Measurements from ENCODE around the gene NXF3.
"Not testable (repeated sequence)": the region's sequence is repeated elsewhere in the genome, so short reads cannot be mapped to it uniquely, and the experiment has no call there.

NXF3 gene

GRCh38 chrX:103092942-103093341, at the start of gene NXF3:
NXF3 (minus strand) TSS chrX:103093143; CDS start chrX:103093023, 120 bp downstream.
- no peak for DNase-seq (ENCODE audit: low read depth)

- not testable (repeated sequence) for DNase-seq (ENCODE audit: low read depth)
Observed at GRCh38 chrX:103136528-103136927, 43.6 kb upstream of the NXF3 start.

GRCh38 chrX:103124284-103124683, 31.3 kb upstream of the NXF3 start:
- no peak for DNase-seq (ENCODE audit: low read depth)

- DNase-seq (ENCODE audit: low read depth) = no peak
Observed at GRCh38 chrX:103120748-103121147, 27.8 kb upstream of the NXF3 start.

- DNase-seq (ENCODE audit: low read depth) = not testable (repeated sequence)
Observed at GRCh38 chrX:103116970-103117369, 24.0 kb upstream of the NXF3 start.

GRCh38 chrX:103109497-103109896, 16.6 kb upstream of the NXF3 start:
- not testable (repeated sequence) for DNase-seq (ENCODE audit: low read depth)

GRCh38 chrX:103107836-103108235, 14.9 kb upstream of the NXF3 start:
- peak; percentile 6 for DNase-seq (ENCODE audit: low read depth)

- DNase-seq (ENCODE audit: low read depth) = not testable (repeated sequence)
Observed at GRCh38 chrX:103107227-103107737, 14.3 kb upstream of the NXF3 start.

- not testable (repeated sequence) for DNase-seq (ENCODE audit: low read depth)
Observed at GRCh38 chrX:103104370-103104769, 11.4 kb upstream of the NXF3 start.

- DNase-seq (ENCODE audit: low read depth) = not testable (repeated sequence)
Observed at GRCh38 chrX:103103866-103104265, 10.9 kb upstream of the NXF3 start.

GRCh38 chrX:103101299-103102042, 8.5 kb upstream of the NXF3 start:
- DNase-seq (ENCODE audit: low read depth) = no peak

GRCh38 chrX:103100484-103100883, 7.5 kb upstream of the NXF3 start:
- DNase-seq (ENCODE audit: low read depth) = no peak

GRCh38 chrX:103099691-103100090, 6.7 kb upstream of the NXF3 start:
- DNase-seq (ENCODE audit: low read depth) = no peak

GRCh38 chrX:103098488-103098887, 5.5 kb upstream of the NXF3 start:
- DNase-seq (ENCODE audit: low read depth) = no peak

- no peak for DNase-seq (ENCODE audit: low read depth)
Observed at GRCh38 chrX:103081051-103081450, 11.9 kb downstream of the NXF3 start.

GRCh38 chrX:103073467-103073866, 19.5 kb downstream of the NXF3 start:
- DNase-seq (ENCODE audit: low read depth) = no peak

GRCh38 chrX:103066606-103067005, 26.3 kb downstream of the NXF3 start:
- no peak for DNase-seq (ENCODE audit: low read depth)

- DNase-seq (ENCODE audit: low read depth) = no peak
Observed at GRCh38 chrX:103063918-103064434, 29.0 kb downstream of the NXF3 start, which contains the start of gene BEX1. BEX1 (minus strand) TSS chrX:103064171; CDS start chrX:103063274, 897 bp downstream.

- DNase-seq (ENCODE audit: low read depth) = peak; percentile 9
Observed at GRCh38 chrX:103063191-103063845, 29.6 kb downstream of the NXF3 start.

GRCh38 chrX:103061486-103061885, 31.5 kb downstream of the NXF3 start:
- no peak for DNase-seq (ENCODE audit: low read depth)

- DNase-seq (ENCODE audit: low read depth) = no peak
Observed at GRCh38 chrX:103056902-103057301, 36.0 kb downstream of the NXF3 start.

- no peak for DNase-seq (ENCODE audit: low read depth)
Observed at GRCh38 chrX:103052625-103053024, 40.3 kb downstream of the NXF3 start.

- no peak for DNase-seq (ENCODE audit: low read depth)
Observed at GRCh38 chrX:103051260-103051789, 41.6 kb downstream of the NXF3 start.

Measured in stromal cell of bone marrow (primary cell).